H9 (cell line): ENCODE results near the gene RNF220. TPM values are rescaled to one million over a fixed set of nuclear protein-coding genes. Genes with fewer than 3 reads are reported as not detected.

ENCODE experiments used
- DNase-seq: peaks from one replicate; pipeline ENCODE4 v3.0.0-alpha.2; 2017
- H2AFZ ChIP-seq: one replicate; pipeline ENCODE4 v1.6.1; 2013; ENCODE audit warnings: mild to moderate bottlenecking, low read length, control low read depth, moderate library complexity
- H2AK5ac ChIP-seq: 2 replicates; pipeline ENCODE4 v1.6.1; 2013; ENCODE audit warnings: low read length, control low read depth, mixed read lengths; ENCODE audit not compliant: insufficient read length
- H2BK120ac ChIP-seq: one replicate; pipeline ENCODE4 v1.6.1; 2013; ENCODE audit warnings: low read depth, mild to moderate bottlenecking, low read length, control low read depth, inconsistent platforms; ENCODE audit not compliant: poor library complexity, severe bottlenecking
- H2BK12ac ChIP-seq: 2 replicates; pipeline ENCODE4 v1.6.1; 2013; ENCODE audit warnings: low read length, control low read depth, mixed read lengths, low read depth; ENCODE audit not compliant: insufficient read length
- H2BK15ac ChIP-seq: 2 replicates; pipeline ENCODE4 v1.6.1; 2013; ENCODE audit warnings: low read depth, low read length, control low read depth
- H2BK20ac ChIP-seq: one replicate; pipeline ENCODE4 v1.6.1; 2013; ENCODE audit warnings: low read depth, mild to moderate bottlenecking, low read length, control low read depth, inconsistent platforms; ENCODE audit not compliant: poor library complexity, severe bottlenecking
- H2BK5ac ChIP-seq: 2 replicates; pipeline ENCODE4 v1.6.1; 2013; ENCODE audit warnings: low read length, control low read depth, mixed read lengths; ENCODE audit not compliant: insufficient read length
- H3K14ac ChIP-seq: 2 replicates; pipeline ENCODE4 v1.6.1; 2013; ENCODE audit warnings: low read length, control low read depth; ENCODE audit not compliant: insufficient read depth
- H3K18ac ChIP-seq: 2 replicates; pipeline ENCODE4 v1.6.1; 2013; ENCODE audit warnings: low read depth, mild to moderate bottlenecking, mixed read lengths, low read length, control low read depth; ENCODE audit not compliant: insufficient read length
- H3K23ac ChIP-seq: 2 replicates; pipeline ENCODE4 v1.6.1; 2013; ENCODE audit warnings: low read length, control low read depth, mixed read lengths, low read depth; ENCODE audit not compliant: insufficient read length
- H3K23me2 ChIP-seq: 2 replicates; pipeline ENCODE4 v1.6.1; 2013; ENCODE audit warnings: low read depth, mild to moderate bottlenecking, mixed read lengths, low read length, control low read depth; ENCODE audit not compliant: insufficient read length, poor library complexity, severe bottlenecking
- H3K27ac ChIP-seq: 2 replicates; pipeline ENCODE4 v1.5.1; 2013; ENCODE audit warnings: low read length, control low read depth, mixed read lengths, low read depth; ENCODE audit not compliant: insufficient read length
- H3K27me3 ChIP-seq: 2 replicates; pipeline ENCODE4 v1.6.1; 2013; ENCODE audit warnings: low read length, control low read depth, inconsistent platforms; ENCODE audit not compliant: insufficient read depth
- H3K4ac ChIP-seq: 2 replicates; pipeline ENCODE4 v1.6.1; 2013; ENCODE audit warnings: low read depth, mild to moderate bottlenecking, control low read depth, inconsistent platforms, low read length, moderate library complexity
- H3K4me1 ChIP-seq: 2 replicates; pipeline ENCODE4 v1.6.1; 2013; ENCODE audit warnings: low read length, control low read depth, inconsistent platforms; ENCODE audit not compliant: insufficient read depth
- H3K4me2 ChIP-seq: 2 replicates; pipeline ENCODE4 v1.6.1; 2013; ENCODE audit warnings: low read length, control low read depth, mixed read lengths; ENCODE audit not compliant: insufficient read length, insufficient read depth
- H3K56ac ChIP-seq: 2 replicates; pipeline ENCODE4 v1.6.1; 2013; ENCODE audit warnings: low read depth, mild to moderate bottlenecking, mixed read lengths, low read length, control low read depth; ENCODE audit not compliant: insufficient read length
- H3K79me1 ChIP-seq: 2 replicates; pipeline ENCODE4 v1.6.1; 2013; ENCODE audit warnings: low read depth, mild to moderate bottlenecking, moderate library complexity, low read length, control low read depth, inconsistent platforms; ENCODE audit not compliant: insufficient read depth, poor library complexity, severe bottlenecking
- H3K79me2 ChIP-seq: 2 replicates; pipeline ENCODE4 v1.6.1; 2013; ENCODE audit warnings: low read length, control low read depth, inconsistent platforms; ENCODE audit not compliant: insufficient read depth
- H3K9ac ChIP-seq: 2 replicates; pipeline ENCODE4 v1.6.1; 2013; ENCODE audit warnings: low read length, control low read depth, mixed read lengths; ENCODE audit not compliant: insufficient read length; ENCODE audit errors: extremely low read depth
- H3K9me3 ChIP-seq: one replicate; pipeline ENCODE4 v1.6.1; 2013; ENCODE audit warnings: low read depth, low read length, inconsistent platforms; ENCODE audit not compliant: control insufficient read depth
- H3T11ph ChIP-seq: one replicate; pipeline ENCODE4 v1.6.1; 2013; ENCODE audit warnings: mild to moderate bottlenecking, low read length, control low read depth, inconsistent platforms
- H4K20me1 ChIP-seq: one replicate; pipeline ENCODE4 v1.6.1; 2013; ENCODE audit not compliant: control insufficient read depth, insufficient read length, insufficient read depth
- H4K5ac ChIP-seq: 2 replicates; pipeline ENCODE4 v1.6.1; 2013; ENCODE audit warnings: low read depth, mild to moderate bottlenecking, mixed read lengths, low read length, control low read depth; ENCODE audit not compliant: insufficient read length
- H4K8ac ChIP-seq: replicated peaks from 2 replicates; pipeline ENCODE4 v1.6.1; 2013; ENCODE audit warnings: low read length, control low read depth, mixed read lengths, low read depth; ENCODE audit not compliant: insufficient read length
- H4K91ac ChIP-seq: 2 replicates; pipeline ENCODE4 v1.6.1; 2013; ENCODE audit warnings: low read depth, mild to moderate bottlenecking, moderate library complexity, mixed read lengths, low read length, control low read depth; ENCODE audit not compliant: insufficient read length
- H3K27ac Mint-ChIP-seq, 3 experiments: 2 replicates in 2 of 3; 3 replicates in 1 of 3; pipeline ENCODE4 v1.8.0; 2020 to 2021; ENCODE audit warnings: mixed read lengths in 3 of 3, mild to moderate bottlenecking in 1 of 3, moderate library complexity in 1 of 3
- H3K27me3 Mint-ChIP-seq: 2 replicates; pipeline ENCODE4 v1.8.0; 2021; ENCODE audit warnings: low read depth, mild to moderate bottlenecking, moderate library complexity, mixed read lengths
- H3K36me3 Mint-ChIP-seq, 3 experiments: 2 replicates in 2 of 3; 3 replicates in 1 of 3; pipeline ENCODE4 v1.8.0; 2020 to 2021; ENCODE audit warnings: low read depth in 3 of 3, mixed read lengths in 3 of 3; ENCODE audit not compliant: insufficient read depth in 1 of 3
- H3K4me1 Mint-ChIP-seq, 2 experiments: 2 replicates each; pipeline ENCODE4 v1.8.0; 2020; ENCODE audit warnings: mixed read lengths in 2 of 2
- H3K4me3 Mint-ChIP-seq, 2 experiments: 2 replicates in 1 of 2; 3 replicates in 1 of 2; pipeline ENCODE4 v1.8.0; 2020 to 2021; ENCODE audit warnings: mild to moderate bottlenecking in 2 of 2, mixed read lengths in 2 of 2, moderate library complexity in 1 of 2
- H3K9me3 Mint-ChIP-seq, 2 experiments: 2 replicates in 1 of 2; 3 replicates in 1 of 2; pipeline ENCODE4 v1.8.0; 2020; ENCODE audit warnings: mild to moderate bottlenecking in 2 of 2, mixed read lengths in 2 of 2, moderate library complexity in 1 of 2
- CTCF ChIP-seq: fragments of 200-600 bp; sonication (generic); conservative IDR thresholded peaks from 3 replicates; pipeline ENCODE4 v1.8.0; 2021; ENCODE audit warnings: antibody characterized with exemption, mild to moderate bottlenecking
- WGBS: extraction: QIAGEN DNeasy Blood & Tissue Kit; methylation state at CpG from one replicate; pipeline ENCODE4 v1.1.7; 2013; ENCODE audit warnings: missing lambda C conversion rate, low lambda C conversion rate, mixed read lengths; ENCODE audit not compliant: insufficient read length; ENCODE audit errors: extremely low coverage; 5-methylcytosine and 5-hydroxymethylcytosine counted together
- total RNA-seq: library from RNA; stranded (reverse); gene quantifications from 2 replicates; pipeline ENCODE4 v1.2.1, GENCODE V29; 2021

The RNF220 gene
- total RNA-seq, 1 experiment from 2014 or later, result 109 TPM

GRCh38 chr1:44554706-44555105 lies 149.7 kb downstream of the RNF220 start:
- Histone ChIP-seq H3K79me2 (no peaks in the 10 kb centered on the region), H4K5ac (no peak overlapping the region), H3K56ac (no peak overlapping the region), H3K27me3 (no peaks in the 10 kb centered on the region), H2BK120ac (no peak overlapping the region), H3K79me1 (no peaks in the 10 kb centered on the region), H3K4me1 (peaks cover 4% of the 10 kb centered on the region; the same call in 1 of the 2 replicates), H3K27ac (no peak overlapping the region), H2BK15ac (no peak overlapping the region), H3K4ac (no peak overlapping the region), H2BK12ac (no peak overlapping the region), H3K23me2 (no peaks in the 10 kb centered on the region), H2BK20ac (no peak overlapping the region), H3K18ac (no peak overlapping the region), H4K91ac (no peak overlapping the region), H3K9me3 (no peaks in the 10 kb centered on the region), H3K23ac (no peak overlapping the region), H3K14ac (no peak overlapping the region), H2AFZ (no peak overlapping the region), H2AK5ac (no peak overlapping the region), H3K4me2 (no peak overlapping the region), H4K20me1 (no peaks in the 10 kb centered on the region), H2BK5ac (no peak overlapping the region), H3K9ac (no peak overlapping the region), H4K8ac (no peak overlapping the region), H3T11ph (no peak overlapping the region)
- Mint-ChIP-seq H3K36me3 (peaks cover 0 to 2% (median 0%) of the 10 kb centered on the region in 3 experiments; a peak in 2 of 7 replicates), H3K9me3 (no peaks in the 10 kb centered on the region), H3K4me1 (peaks cover 22 to 35% of the 10 kb centered on the region in 2 experiments), H3K27ac (peak overlapping the region in 1 of 3 experiments; percentile 38; a peak in 1 of 7 replicates), H3K4me3 (no peak overlapping the region; a peak in 1 of 5 replicates), H3K27me3 (peaks cover 43% of the 10 kb centered on the region)
- WGBS, result no CpG with 5 or more reads among the region's 2 CpGs
- no peak for DNase-seq
- no peak for TF ChIP-seq CTCF
